Body of pancreas (tissue), 4 donors: ENCODE measurements around the gene RASSF5.
"Not testable (repeated sequence)": the region's sequence is repeated elsewhere in the genome, so short reads cannot be mapped to it uniquely, and the experiment has no call there.

ENCODE experiments used
- POLR2A ChIP-seq, 3 donors: fragments of 450-650 bp; IDR thresholded peaks; one replicate each; pipeline ENCODE4 v1.6.1; 2016; ENCODE audit warnings: antibody characterized with exemption in 3 of 3, mild to moderate bottlenecking in 2 of 3
- TF ChIP-seq, protein P1 (sequence below), 7 experiments: fragments of 450-650 bp in 4 of 7; fragments of 200-600 bp in 3 of 7; sonication (generic) in 3 of 7; IDR thresholded peaks; one replicate each; pipeline ENCODE4 v1.5.1; 2016 to 2019; ENCODE audit warnings: antibody characterized with exemption in 7 of 7

DNA sequence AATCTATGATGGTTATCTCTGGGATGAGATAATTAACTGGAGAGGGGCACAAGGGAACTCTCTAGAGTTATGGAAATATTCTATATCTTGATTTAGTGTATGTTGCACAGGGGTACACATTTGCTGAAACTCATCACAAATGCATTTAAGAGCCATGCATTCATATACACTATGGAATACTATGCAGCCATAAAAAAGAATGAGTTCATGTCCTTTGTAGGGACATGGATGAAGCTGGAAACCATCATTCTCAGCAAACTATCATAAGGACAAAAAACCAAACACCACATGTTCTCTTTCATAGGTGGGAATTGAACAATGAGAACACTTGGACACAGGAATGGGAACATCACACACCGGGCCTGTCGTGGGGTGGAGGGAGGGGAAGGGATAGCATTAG is 119.1 kb downstream of the RASSF5 start:
- TF ChIP-seq, protein P1, sequence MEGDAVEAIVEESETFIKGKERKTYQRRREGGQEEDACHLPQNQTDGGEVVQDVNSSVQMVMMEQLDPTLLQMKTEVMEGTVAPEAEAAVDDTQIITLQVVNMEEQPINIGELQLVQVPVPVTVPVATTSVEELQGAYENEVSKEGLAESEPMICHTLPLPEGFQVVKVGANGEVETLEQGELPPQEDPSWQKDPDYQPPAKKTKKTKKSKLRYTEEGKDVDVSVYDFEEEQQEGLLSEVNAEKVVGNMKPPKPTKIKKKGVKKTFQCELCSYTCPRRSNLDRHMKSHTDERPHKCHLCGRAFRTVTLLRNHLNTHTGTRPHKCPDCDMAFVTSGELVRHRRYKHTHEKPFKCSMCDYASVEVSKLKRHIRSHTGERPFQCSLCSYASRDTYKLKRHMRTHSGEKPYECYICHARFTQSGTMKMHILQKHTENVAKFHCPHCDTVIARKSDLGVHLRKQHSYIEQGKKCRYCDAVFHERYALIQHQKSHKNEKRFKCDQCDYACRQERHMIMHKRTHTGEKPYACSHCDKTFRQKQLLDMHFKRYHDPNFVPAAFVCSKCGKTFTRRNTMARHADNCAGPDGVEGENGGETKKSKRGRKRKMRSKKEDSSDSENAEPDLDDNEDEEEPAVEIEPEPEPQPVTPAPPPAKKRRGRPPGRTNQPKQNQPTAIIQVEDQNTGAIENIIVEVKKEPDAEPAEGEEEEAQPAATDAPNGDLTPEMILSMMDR (IDR thresholded peaks at IDR 0.05), result not testable (repeated sequence)
- not testable (repeated sequence) for TF ChIP-seq POLR2A (IDR thresholded peaks at IDR 0.05)
